Activated CD4-positive, alpha-beta T cell treated with anti-CD3 and anti-CD28 coated beads, Interleukin-2, Interleukin-6, amounts not matched to agents 100 ng/mL and 50 ng/mL, durations not matched to agents 16 hours and 8 hours (primary cell): Measurements from ENCODE around the gene GRIP1.

Experiments used
- DNase-seq: peaks from one replicate; pipeline ENCODE4 v3.0.0-alpha.2; 2020

Gene GRIP1

DNA sequence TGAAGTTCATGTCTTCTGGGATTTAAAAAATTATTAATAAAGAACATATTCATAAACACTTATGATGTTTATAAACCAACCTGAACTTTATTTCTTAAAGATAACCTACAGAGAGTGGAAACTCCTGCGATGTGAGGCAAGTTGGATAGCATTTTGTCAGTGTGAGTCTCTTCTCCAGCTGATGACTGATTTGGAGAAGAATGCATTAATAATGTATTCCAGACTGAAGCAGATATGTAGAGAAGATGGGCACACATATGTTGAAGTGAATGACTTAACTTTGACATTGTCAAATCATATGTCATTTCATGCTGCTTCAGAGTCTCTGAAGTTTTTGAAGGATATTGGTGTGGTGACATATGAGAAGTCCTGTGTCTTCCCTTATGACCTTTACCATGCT lies 369.3 kb downstream of the GRIP1 start:
- DNase-seq, result no peak

DNA sequence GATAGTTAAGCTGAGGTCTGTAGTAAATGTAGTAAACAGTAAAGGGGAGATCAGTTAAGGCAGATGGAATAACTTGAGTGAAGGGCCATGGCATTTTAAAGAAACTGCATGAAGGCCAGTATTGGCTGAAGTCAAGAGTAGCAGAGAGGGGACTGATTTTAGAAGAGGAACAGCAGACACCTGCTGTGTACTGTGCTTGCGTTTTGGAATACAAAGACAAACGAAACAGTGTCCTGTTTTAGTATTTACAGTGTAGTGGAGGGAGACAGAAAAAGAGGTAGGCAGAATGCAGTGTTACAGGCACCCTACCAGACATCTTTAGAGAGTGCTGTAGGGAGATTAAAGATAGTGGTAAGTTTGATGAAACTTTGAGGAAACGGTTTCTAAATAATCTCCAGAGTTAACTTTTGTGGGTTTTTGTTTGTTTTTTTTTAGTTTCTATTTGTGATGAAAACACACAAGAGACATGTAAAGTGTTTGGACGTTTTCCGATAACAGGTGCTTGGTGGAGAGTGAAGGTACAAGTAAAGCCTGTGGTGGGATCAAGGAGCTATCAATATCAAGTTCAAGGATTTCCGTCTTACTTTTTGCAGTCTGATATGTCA lies 374.5 kb downstream of the GRIP1 start:
- DNase-seq, result peak; percentile 10

DNA sequence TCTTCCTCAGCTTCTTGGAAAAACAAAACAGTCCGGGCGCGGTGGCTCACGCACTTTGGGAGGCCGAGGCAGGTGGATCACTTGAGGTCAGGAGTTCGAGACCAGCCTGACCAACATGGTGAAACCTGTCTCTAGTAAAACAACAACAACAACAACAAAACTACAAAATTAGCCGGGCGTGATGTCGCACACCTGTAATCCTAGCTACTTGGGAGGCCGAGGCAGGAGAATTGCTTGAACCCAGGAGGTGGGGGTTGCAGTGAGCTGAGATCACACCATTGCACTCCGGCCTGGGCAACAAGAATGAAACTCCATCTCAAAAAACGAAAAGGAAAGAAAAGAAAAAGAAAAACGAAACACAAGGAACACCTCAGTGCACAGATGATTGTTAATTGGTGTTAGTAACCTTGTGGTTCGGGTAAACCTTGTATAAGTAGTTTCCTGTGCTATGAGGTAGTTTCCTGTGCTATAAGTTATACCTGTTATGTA lies 375.5 kb downstream of the GRIP1 start:
- DNase-seq, result peak; percentile 67

DNA sequence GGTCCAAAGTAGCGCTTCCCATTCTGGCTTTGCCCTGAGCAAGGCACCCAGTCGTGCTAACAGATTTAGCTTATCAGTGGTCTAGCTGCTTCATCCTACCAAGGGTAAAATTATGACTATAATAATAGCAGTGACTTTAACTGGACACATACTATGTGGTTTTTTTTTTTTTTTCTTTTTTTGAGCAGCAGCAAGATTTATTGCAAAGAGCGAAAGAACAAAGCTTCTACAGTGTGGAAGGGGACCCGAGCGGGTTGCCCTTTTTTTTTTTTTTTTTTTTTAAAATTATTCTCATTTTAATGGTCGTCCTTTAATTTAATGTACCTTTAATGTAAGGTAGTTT lies 376.1 kb downstream of the GRIP1 start:
- no peak for DNase-seq

DNA sequence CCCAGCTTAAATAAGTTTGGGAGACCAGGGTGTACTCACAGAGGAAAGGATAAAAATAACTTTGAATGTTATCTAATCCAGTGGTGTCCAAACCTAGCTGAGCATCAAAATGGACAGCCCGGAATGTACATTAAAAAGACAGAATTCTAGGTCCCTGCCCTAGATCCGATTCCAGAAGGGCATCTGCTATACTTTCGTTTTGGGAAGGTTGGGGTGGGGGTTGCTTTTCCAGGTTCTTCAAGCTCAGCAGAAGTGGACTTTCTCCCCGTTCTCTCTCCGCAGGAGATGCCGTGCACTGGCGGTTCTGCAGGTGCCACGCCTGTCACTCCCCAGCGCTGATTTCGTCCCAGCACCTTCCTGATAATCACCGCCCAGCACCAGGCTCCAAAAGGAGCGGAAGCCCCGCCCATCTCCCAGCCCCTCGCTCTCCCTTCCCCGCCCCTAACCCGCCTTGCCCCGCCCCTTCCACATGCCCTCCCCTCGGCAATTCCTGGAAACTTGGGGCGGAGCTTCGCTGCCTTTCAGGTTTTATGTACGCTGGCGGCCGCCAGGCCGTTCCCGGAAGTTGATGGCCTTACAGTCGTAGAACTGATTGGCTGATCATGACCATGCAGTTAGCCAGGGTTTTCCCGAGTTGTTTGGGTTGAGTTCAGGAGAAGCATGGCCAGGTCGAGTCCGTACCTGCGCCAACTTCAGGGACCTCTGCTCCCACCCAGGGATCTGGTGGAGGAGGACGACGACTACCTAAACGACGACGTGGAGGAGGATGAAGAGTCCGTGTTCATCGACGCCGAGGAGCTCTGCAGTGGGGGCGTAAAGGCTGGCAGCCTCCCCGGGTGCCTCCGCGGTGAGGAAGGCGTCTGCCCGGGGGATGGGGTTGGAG lies 376.7 kb downstream of the GRIP1 start, which contains the start of gene HELB:
Gene HELB, plus strand, starts transcription at position 550 of the 883 bp plus-strand sequence. Its CDS starts 111 bp downstream, at position 661.
- peak; percentile 99 for DNase-seq

DNA sequence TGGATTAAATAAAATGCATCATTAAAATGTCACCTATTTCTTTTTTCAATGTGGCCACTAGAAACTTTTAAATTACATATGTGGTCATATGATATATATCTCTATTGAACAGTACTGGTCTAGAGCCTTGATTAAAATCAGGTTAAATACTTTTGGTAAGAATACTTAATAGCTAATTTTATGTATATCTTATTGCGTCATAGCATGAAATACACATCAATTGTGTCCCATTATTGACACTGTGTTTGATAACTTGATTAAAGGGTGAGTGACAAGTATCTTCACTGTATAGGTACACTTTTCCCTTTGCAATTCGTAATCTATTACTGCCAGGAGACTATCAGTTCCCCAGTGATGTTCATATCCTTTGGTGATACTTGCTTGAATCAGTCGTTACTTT lies 381.0 kb downstream of the GRIP1 start:
- no peak for DNase-seq
